Stimulated activated CD4-positive, alpha-beta T cell treated with anti-CD3 and anti-CD28 coated beads, Interleukin-2, amount 100 ng/mL, for 48 hours (primary cell): ENCODE results near the gene SVIL.
"Not testable (repeated sequence)": the region's sequence is repeated elsewhere in the genome, so short reads cannot be mapped to it uniquely, and the experiment has no call there.

Experiments used
- DNase-seq, 2 donors: peaks; one replicate each; pipeline ENCODE4 v3.0.0-alpha.2; 2020

SVIL gene

GRCh38 chr10:29508554-29509244 lies 126.1 kb downstream of the SVIL start:
- no peak for DNase-seq

GRCh38 chr10:29507750-29508149 lies 127.0 kb downstream of the SVIL start:
- not testable (repeated sequence) for DNase-seq

- not testable (repeated sequence) for DNase-seq
These were observed 128.3 kb downstream of the SVIL start for GRCh38 chr10:29506324-29506921.

- no peak for DNase-seq
These were observed 132.4 kb downstream of the SVIL start for GRCh38 chr10:29502351-29502750.

- DNase-seq, result no peak
These were observed 133.1 kb downstream of the SVIL start for GRCh38 chr10:29501692-29502091.

DNA sequence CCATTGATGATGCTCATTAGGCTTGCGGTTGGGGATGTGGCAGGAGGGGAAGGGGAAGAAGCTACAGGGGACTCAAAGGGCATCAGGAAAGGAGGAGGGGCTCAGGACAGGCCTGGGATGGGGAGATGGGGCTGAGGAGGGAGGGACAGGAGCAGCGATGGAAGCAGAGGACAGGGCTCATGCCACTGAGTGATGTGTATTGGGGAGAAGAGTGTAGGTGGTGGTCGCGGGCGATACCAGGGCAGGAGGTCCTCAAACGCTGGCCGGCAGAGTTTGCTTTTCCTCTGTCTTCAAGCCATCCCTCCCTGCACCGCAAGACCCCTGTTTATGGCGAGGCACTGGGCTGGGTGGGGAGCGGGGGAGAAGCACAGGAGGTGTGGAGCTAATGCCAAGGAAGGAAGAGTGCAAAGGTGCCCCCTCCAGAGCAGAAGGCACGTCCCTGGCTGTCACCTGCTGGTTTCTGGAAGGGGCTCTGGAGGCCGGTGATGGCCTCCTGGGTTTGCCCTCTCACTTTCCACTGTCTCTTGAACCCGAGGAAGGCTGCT lies 134.7 kb downstream of the SVIL start:
- DNase-seq, result no peak

DNA sequence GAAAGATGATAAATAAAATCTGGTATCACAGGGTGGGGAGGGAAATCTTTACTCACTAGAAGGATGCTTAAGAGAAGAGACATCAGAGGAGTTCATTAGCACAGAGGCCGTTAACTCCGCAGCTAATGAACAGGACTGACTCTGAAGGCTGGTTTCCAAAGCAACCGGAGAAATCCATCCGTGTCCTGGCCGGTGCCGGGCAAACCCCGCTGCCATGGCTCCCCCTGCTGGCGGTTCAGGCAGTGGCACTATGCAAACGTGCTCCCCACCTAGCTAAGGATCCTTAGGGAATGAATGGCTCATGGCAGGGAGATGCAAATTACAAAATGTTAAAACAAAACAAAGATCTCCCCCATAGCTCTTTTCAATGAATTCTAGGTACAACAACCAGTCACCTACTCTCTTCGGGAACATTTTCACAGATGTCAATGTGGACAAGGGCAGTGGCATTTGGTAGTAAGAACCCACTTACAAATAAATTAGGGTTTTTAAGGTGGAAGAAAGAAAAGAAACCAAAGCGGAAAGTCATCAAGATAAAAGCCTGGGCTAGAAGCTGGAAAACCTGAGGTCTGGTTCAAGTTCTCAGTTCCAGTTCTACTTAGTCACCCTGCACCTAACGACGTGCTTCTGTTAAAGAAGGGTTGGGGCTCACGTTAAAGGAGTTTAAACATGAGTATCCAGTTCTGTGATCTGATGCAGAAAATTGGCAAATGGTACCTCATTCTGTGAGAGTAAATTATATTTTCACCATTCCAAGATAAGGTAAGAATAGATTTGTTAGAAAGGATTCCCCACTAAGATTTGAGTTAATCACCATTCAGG lies 138.2 kb downstream of the SVIL start:
- DNase-seq, result peak; percentile 72 to 74

DNA sequence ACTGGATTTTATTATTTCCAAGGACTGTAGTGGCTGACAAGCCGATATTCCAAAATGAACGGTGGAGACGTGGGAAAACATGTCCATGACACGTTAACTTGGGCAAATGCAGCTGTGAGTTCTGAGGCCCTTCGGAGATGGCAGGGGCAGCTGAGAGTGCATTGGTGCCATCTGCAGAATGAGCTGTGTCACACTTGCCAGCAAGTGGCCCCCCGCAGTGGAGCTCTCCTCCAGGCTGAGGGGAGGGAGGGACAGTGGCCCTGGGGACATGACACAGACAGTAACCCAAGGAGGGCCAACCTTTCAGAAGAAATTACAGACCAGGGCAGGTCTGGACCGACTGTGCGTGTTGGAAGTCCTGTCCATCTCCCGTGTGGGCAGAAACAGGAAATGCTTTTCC lies 139.4 kb downstream of the SVIL start:
- DNase-seq, result no peak

DNA sequence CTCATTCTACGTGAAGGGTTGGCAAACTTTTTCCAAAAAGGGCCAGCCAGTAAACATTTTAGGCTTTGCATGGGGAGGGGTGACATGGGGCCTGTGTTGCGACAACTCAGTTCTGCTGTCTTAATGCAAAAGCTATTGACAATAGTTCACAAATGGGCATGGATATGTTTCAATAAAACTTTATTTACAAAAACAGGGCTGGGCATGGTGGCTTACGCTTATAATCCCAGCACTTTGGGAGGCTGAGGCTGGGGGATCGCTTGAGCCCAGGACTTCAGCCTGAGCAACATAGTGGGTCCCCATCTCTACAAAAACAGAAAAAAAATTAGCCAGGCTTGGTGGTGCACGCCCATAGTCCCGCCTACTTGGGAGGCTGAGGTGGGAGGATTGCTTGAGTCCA lies 141.1 kb downstream of the SVIL start:
- DNase-seq, result no peak

DNA sequence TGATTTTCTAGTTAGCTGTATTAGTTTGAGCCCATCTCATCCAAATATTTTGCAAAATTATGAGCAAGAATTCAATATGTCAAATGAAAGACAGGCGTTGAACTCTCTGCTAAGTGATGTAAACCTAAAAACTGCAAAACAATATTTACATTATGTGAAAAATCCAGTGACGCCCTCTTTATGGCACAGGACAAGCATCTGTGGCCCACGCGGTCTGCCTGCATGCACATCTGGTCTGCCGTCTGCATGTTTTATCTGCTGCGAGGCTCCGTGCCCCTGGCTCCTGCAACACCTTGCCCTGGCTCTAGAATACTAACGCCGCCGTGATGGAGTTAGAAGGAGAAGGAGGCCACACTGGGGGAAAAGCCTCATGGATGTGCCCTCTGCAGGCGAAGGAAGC lies 142.0 kb downstream of the SVIL start:
- no peak for DNase-seq

DNA sequence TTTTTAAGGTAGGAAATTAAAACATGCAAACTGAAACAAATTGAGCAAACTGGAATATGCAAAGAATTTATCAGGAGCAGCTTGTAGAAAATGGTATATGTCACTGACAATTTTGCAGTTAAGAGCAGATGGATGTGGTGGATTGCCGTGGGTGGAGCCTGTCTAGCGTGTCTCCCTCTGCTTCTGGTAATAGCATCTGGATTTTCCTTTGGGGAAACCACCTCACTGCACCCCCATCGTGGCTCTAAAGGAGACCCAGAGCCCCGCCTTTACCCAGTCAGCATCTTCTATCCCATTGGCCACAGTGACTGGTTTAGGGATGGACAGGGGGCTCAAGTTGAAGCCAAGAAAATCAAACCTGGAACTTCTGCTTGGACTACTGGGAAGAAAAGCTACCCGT lies 142.9 kb downstream of the SVIL start:
- no peak for DNase-seq

- not testable (repeated sequence) for DNase-seq
These were observed 143.9 kb downstream of the SVIL start for GRCh38 chr10:29490781-29491280.

GRCh38 chr10:29488471-29488870 lies 146.3 kb downstream of the SVIL start:
- DNase-seq, result not testable (repeated sequence)

DNA sequence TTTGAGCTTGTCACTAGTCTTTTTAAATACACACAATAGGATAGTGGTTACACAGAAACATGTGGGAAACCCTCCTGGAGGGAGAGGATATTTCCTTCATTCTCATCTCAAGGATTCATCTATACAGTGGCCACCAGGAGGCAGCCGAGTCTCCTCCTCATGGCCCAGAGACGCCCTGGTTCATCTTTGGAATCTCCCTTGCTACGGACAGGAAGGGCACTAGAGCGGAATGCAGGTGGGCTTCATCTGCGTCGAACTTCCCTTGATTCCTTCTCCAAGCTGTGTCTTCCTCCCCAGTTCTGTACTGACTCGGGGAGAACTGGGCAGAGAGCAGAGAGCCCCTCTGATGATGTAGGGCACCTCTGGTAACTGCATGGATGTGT lies 146.9 kb downstream of the SVIL start:
- DNase-seq, result not testable (repeated sequence)

- DNase-seq, result not testable (repeated sequence)
These were observed 147.5 kb downstream of the SVIL start for GRCh38 chr10:29487032-29487883.

DNA sequence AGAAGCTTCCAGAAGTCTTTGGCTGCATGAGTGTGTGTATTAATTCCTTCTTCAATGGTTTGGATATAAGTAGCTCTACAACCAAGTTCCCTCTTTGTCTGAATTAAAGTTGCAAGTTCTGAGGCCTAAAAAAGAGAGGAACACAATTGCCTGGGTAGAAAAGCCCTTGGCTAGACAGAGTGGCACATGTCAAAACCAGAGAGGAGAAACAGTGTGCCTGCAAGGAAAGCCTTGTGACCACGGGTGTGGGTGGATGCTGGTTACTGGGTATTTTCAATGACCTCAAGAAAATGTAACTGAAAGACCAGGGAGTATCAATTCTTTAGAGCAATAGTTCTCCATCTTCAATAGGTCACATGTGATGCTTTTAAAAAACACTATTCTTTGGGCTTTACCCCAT lies 148.3 kb downstream of the SVIL start:
- DNase-seq, result peak in 1 of 2 donors; percentile 20

GRCh38 chr10:29484677-29485076 lies 150.1 kb downstream of the SVIL start:
- DNase-seq, result not testable (repeated sequence)

DNA sequence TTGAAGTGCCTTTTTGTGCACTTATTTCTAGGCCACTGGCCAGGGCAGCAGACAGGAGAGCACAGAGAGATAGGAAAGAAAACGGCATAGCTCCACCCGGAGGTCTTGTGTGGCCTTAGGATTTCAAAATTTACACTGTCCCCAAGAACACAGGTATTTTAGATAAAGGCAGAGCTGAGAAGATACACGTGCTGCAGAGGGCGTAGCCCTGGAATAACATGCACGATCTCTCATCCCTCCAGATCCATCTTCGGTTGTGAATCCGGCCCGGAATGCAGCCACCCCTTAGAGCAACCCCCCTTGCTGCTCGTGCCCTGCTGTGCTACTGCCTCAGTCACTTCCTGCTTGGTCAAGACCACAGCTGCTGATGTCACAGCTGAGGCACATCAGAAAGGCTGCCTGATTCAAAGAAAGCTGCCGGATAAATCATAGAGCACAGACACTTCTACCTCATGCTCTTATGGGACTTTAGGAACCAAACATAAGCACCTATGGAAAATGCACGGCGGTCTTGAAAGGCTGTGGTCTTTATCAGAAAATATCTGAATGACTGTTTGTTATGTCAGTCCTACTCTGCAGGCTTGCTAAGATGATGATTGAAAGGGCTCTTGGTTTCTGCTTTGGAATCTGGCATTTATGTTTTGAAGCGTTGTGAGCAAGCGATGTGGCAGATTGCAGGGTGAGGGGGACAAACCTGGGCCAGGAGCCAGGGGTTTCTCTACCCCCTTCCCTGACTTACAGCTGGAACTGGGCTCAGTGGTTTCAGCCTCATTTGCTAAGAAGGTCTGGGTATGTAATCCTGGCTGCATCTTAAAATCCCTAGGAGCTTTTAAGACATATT lies 152.0 kb downstream of the SVIL start:
- no peak for DNase-seq

DNA sequence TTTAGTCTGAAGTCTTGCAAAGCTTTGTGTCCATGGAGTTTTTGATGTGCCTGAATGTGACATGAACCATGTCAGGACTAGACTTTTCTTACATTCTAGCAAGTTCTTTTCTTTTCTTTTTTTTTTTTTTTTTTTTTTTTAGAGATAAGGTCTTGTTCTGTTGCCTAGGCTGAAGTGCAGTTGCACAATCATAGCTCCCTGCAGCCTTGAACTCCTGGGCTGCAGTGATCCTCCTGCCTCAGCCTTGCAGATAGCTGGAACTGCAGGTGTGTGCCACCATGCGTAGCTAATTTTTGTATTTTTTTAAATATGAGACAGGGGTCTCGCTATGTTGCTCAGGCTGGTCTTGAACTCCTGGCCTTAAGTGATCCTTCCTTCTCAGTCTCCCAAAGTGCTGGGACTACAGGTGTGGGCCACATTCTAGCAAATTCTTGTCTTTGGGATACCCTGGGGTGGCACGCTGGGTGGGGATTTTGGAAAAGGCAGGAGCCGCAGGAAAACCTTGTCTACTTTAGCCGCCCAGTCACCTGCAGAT lies 152.8 kb downstream of the SVIL start:
- DNase-seq, result no peak

- no peak for DNase-seq
These were observed 154.5 kb downstream of the SVIL start for GRCh38 chr10:29479981-29480954.
